ENCODE data around the gene MROH2A.

DNA sequence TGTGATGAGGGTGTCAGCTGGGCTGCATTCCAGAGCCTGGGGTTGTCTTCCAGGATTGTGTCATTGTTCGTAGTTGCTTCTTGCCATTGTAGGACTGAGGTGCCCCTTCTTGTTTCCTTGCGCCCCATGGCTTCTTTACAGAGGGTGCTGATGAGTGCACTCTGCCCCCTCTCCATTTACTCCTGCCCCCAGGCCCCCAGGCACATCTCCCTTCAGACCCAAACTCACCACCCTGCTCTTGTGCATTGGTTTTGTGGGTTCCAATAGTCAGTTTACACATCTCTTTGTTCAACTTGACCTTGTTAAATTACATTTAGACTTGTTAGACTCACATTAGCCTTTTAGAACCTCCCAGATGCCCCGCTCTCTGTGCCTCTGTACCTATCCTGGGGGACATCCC is 43.1 kb downstream of the MROH2A start:
- TF ChIP-seq, protein P1, sequence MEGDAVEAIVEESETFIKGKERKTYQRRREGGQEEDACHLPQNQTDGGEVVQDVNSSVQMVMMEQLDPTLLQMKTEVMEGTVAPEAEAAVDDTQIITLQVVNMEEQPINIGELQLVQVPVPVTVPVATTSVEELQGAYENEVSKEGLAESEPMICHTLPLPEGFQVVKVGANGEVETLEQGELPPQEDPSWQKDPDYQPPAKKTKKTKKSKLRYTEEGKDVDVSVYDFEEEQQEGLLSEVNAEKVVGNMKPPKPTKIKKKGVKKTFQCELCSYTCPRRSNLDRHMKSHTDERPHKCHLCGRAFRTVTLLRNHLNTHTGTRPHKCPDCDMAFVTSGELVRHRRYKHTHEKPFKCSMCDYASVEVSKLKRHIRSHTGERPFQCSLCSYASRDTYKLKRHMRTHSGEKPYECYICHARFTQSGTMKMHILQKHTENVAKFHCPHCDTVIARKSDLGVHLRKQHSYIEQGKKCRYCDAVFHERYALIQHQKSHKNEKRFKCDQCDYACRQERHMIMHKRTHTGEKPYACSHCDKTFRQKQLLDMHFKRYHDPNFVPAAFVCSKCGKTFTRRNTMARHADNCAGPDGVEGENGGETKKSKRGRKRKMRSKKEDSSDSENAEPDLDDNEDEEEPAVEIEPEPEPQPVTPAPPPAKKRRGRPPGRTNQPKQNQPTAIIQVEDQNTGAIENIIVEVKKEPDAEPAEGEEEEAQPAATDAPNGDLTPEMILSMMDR (tag by site-specific recombination; IDR thresholded peaks at IDR 0.05) = no peak
- TF ChIP-seq TCF7L2 (IDR thresholded peaks at IDR 0.05; ENCODE audit: borderline replicate concordance, low read depth, low read length) (no peak), SALL2 (tag by site-specific recombination; IDR thresholded peaks at IDR 0.05; ENCODE audit: borderline replicate concordance) (no peak), ZNF239 (tag by site-specific recombination; IDR thresholded peaks at IDR 0.05) (no peak), ZNF561 (tag by site-specific recombination; IDR thresholded peaks at IDR 0.05; ENCODE audit: borderline replicate concordance) (no peak), ZNF639 (tag by site-specific recombination; IDR thresholded peaks at IDR 0.05) (no peak), ZNF660 (tag by site-specific recombination; IDR thresholded peaks at IDR 0.05) (no peak), KLF7 (tag by site-specific recombination; IDR thresholded peaks at IDR 0.05; ENCODE audit: borderline replicate concordance) (no peak), ZNF37A (tag by site-specific recombination; IDR thresholded peaks at IDR 0.05) (no peak), HOXA7 (CRISPR knock-in tag; IDR thresholded peaks at IDR 0.05; ENCODE audit: borderline replicate concordance) (no peak), ZFP37 (tag by site-specific recombination; IDR thresholded peaks at IDR 0.05) (no peak)
- TF ChIP-seq, protein P2, sequence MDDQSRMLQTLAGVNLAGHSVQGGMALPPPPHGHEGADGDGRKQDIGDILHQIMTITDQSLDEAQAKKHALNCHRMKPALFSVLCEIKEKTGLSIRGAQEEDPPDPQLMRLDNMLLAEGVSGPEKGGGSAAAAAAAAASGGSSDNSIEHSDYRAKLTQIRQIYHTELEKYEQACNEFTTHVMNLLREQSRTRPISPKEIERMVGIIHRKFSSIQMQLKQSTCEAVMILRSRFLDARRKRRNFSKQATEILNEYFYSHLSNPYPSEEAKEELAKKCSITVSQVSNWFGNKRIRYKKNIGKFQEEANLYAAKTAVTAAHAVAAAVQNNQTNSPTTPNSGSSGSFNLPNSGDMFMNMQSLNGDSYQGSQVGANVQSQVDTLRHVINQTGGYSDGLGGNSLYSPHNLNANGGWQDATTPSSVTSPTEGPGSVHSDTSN (CRISPR knock-in tag; IDR thresholded peaks at IDR 0.05) = no peak
- TF ChIP-seq, protein P3, sequence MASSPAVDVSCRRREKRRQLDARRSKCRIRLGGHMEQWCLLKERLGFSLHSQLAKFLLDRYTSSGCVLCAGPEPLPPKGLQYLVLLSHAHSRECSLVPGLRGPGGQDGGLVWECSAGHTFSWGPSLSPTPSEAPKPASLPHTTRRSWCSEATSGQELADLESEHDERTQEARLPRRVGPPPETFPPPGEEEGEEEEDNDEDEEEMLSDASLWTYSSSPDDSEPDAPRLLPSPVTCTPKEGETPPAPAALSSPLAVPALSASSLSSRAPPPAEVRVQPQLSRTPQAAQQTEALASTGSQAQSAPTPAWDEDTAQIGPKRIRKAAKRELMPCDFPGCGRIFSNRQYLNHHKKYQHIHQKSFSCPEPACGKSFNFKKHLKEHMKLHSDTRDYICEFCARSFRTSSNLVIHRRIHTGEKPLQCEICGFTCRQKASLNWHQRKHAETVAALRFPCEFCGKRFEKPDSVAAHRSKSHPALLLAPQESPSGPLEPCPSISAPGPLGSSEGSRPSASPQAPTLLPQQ (tag by site-specific recombination; IDR thresholded peaks at IDR 0.05) = no peak

Data from HEK293 (cell line).